ENCODE measurements around the gene CHD6. TPM values are rescaled to one million over a fixed set of nuclear protein-coding genes. Genes with fewer than 3 reads are reported as not detected.

Gene CHD6
- total RNA-seq, 1 donor from 2014 or later = 26.7 TPM

GRCh38 chr20:41398408-41398807 lies 219.8 kb downstream of the CHD6 start:
- peak; percentile 97 for DNase-seq (ENCODE audit: low spot score)

- peak; percentile 33 for DNase-seq (ENCODE audit: low spot score)
Measured at GRCh38 chr20:41395667-41396664, 222.2 kb downstream of the CHD6 start.

- DNase-seq (ENCODE audit: low spot score) = no peak
Measured at GRCh38 chr20:41394931-41395666, 223.1 kb downstream of the CHD6 start.

DNA sequence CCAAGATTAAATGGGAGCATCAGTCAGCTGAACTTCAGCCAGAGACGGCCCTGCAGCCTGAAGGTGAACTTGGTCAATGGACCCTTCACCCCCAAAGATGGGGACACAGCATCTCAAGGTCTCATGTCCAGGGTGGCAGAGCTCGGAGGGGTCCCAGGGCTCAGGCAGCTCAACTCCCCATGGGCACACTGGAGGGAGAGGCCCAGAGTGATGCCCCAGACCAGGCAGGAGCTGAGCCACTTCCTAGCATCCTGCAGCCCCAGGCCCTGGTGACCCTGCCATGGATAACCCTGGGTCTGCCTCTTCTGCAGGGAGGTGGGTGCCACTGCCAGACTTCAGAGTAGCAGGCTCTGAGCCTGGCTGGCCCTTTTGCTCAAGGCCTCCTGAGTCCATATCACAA lies 224.1 kb downstream of the CHD6 start:
- DNase-seq (ENCODE audit: low spot score) = no peak

DNA sequence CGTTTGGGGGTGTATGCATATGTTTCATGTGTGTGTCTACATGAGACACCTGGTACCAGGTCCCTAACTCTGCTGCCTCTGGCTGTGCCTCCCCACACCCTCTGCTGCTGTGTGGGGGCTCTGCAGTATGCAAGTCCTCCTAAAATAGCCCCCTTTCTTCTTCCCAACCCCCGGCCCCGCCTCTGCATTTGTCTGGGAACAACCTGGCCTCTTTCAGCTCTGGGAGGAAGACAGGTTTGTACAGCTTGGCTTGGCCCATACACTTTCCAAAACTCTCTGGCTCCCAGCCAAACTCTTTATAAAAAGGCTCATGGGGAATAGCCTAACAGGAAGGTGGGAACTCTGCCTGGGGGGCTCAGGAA lies 224.5 kb downstream of the CHD6 start:
- DNase-seq (ENCODE audit: low spot score) = no peak

DNA sequence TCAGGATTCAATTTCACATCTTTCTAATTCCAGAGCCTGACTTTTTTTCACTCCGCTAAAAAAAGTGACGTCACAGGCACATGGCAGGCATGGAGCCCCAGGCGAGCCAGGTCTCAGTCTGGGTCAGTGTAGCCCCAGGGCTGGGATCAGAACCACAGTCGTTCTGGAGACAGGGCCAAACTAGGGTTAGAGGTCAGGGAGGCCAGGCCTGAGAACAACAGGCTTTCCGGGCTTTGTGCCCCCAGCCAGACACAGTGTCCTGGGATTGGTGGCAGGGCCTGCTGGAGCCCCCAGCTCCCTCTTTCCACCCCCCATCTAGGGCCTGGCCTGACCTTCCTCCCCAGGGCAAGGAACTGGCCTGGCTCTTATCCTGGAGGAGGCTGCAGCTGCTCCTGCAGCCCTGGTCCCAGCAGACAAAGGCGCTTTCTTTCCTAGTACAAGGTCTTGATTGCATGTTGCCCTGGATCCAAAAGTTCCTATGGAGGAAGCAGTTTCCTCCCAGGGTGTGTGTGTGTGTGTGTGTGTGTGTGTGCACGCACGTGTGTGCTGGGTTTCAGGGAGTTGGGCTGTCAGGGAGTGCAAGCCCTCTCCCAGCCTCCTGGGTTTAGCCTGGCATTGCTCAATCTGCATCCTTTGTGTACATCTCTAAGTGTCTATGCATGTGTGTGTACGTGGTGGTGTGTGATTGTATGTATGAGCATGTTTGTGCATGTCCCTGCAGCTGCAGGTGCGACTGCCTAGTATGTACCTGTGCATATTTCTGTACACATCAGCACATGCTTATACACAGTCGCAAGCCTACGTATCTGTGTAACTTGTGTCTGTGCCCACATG lies 225.1 kb downstream of the CHD6 start:
- no peak for DNase-seq (ENCODE audit: low spot score)

- DNase-seq (ENCODE audit: low spot score) = no peak
Measured at GRCh38 chr20:41392295-41392694, 225.9 kb downstream of the CHD6 start.

DNA sequence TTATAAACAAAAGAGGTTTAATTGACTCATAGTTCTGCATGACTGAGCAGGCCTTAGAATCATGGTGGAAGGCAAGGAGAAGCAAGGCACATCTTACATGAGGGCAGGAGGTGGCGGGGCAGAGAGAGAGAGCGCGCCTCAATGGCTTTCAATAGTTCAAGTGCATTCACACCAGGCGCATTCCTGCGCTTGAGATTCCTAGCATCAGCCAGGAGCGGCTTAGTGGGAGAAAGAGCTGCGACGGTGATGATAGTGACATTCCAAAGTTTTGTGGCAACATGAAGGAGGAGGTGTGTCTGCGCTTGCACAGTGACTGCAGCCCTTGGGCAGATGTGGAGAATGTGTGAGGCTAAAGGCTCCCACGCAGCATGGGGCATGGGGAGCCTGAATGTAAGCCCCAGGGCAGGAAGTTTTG lies 226.6 kb downstream of the CHD6 start:
- no peak for DNase-seq (ENCODE audit: low spot score)

DNA sequence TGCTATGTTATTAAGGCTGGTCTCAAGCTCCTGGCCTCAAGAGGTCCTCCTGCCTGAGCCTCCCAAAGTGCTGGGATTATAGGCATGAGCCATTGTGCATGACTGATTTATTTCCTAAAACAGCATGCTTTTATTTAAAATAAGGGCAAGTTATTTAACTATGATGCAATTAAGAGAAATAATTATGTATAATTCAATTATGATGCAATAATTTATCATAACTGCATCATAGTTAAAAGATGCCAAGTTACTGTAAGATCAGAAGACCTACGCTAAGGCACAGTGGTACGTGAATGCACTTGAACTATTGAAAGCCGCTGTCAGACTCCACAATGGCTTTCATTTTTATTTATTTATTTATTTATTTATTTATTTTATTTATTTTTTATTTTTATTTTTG lies 227.3 kb downstream of the CHD6 start:
- no peak for DNase-seq (ENCODE audit: low spot score)

DNA sequence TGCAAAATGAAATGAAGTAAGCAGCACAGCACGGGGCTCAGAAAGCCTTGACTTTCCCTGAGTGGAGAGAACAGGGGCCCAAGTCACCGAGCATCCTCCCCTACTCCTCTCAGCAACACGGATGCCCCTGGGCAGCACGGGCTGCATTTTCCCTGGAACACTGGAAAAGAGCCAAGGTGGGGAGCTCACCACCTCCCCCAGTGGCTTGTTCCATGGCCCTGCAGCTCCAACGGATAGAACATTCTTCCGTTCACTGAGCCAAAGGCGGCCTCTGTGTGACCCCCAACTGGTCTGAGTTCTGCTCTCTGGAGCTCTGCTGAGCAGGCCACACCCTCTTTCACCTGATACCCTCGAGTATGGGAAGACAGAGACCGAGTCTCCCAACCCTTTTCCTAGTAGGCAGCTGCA lies 230.7 kb downstream of the CHD6 start:
- no peak for DNase-seq (ENCODE audit: low spot score)

GRCh38 chr20:41386502-41387427 lies 231.4 kb downstream of the CHD6 start:
- DNase-seq (ENCODE audit: low spot score) = peak; percentile 39

- no peak for DNase-seq (ENCODE audit: low spot score)
Measured at GRCh38 chr20:41382791-41383305, 235.3 kb downstream of the CHD6 start.

- no peak for DNase-seq (ENCODE audit: low spot score)
Measured at GRCh38 chr20:41380551-41381193, 237.5 kb downstream of the CHD6 start.

DNA sequence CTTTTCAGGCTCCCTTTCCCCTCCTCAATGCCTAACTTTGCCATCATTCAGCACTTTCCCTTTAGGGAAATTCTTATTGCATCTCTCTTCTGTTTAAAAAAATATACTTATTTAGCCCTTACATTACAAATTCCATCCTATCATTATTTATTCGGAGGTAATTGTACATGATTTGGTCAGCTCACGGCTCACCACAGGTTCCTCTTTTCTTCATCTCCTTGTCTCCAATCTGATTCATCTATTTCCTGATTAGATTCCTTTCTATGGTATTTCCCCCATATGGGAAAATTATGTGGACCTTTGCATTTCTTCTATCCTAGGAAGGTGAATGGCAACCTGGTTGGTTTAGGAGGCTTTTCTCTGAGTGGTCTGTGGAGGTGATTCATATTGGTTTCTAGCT lies 238.6 kb downstream of the CHD6 start:
- no peak for DNase-seq (ENCODE audit: low spot score)

- no peak for DNase-seq (ENCODE audit: low spot score)
Measured at GRCh38 chr20:41377275-41377674, 240.9 kb downstream of the CHD6 start.

- DNase-seq (ENCODE audit: low spot score) = no peak
Measured at GRCh38 chr20:41376349-41376748, 241.8 kb downstream of the CHD6 start.

DNA sequence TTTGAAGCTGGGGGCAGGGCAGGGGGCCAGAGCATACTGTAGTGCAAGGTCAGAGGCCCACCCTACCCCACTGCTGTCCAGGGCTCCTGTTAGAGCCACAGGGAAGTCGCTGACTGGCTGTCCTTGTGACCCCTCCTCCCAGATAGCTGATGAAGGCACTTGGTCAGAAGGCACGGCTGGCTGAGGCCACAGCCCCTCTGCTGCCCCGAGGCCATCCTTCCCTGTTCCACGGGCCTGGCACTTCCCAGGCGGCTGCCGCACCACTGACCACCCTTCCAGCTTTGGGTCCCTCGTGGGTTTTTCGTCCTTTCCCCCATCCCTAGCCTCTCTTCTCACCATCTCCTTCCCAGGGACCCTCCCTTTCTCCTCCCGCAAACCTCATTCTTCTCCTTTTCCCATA lies 242.3 kb downstream of the CHD6 start:
- no peak for DNase-seq (ENCODE audit: low spot score)

- no peak for DNase-seq (ENCODE audit: low spot score)
Measured at GRCh38 chr20:41373931-41374920, 244.0 kb downstream of the CHD6 start.

Data from umbilical cord (tissue), 2 donors.